ENCODE measurements around the gene CRISPLD2. TPM values are rescaled to one million over a fixed set of nuclear protein-coding genes. Genes with fewer than 3 reads are reported as not detected.

Gene CRISPLD2
- total RNA-seq, 1 donor from 2014 or later: 5.8 TPM

DNA sequence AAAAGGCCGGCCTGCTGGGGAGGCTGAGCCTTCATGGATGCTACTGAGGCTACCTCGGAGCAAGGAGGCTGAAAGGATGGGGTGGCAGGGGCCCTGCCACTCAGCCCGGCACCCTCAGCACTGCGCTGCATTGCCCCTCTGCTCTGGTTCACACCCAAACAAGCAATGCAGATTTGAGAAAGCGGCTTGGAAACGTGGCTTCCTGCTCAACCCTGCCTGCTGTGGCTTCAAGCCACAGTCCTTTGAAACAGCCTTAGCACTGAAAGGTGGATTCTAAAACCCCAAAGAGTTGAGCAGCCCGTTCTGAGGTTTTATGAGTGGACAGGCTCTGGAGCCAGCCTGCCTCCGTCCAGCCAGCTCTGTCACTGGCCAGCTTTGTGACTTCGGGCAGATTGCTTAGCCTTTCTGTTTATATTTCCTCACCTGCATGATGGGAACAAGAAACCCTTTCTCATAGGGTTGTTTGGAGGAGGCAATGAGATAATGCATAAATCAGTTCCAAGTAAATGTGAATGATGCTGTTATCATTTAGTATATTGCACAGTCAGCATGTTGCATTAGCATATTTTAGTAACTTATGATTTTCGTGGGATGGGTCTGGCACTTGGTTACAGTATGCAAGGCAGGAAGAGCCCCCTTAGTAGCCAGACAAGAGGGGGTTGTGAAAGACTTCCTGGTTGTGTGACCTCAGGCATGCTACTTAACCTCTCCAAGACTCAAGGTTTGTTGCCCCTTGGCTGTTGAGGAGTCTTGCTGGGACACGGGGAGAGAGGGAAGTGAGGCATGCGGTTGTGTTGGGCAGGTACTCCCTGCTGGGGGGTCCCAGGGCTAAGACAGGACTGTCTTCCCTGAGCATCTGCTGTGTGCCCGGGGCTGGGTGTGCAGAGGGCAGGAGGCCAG, 23.6 kb downstream of the CRISPLD2 start:
- no peak for DNase-seq (ENCODE audit: low read depth)
- no peak overlapping the region for H3K4me3 ChIP-seq (ENCODE audit: low read depth, low read length)
- TF ChIP-seq, protein P1, sequence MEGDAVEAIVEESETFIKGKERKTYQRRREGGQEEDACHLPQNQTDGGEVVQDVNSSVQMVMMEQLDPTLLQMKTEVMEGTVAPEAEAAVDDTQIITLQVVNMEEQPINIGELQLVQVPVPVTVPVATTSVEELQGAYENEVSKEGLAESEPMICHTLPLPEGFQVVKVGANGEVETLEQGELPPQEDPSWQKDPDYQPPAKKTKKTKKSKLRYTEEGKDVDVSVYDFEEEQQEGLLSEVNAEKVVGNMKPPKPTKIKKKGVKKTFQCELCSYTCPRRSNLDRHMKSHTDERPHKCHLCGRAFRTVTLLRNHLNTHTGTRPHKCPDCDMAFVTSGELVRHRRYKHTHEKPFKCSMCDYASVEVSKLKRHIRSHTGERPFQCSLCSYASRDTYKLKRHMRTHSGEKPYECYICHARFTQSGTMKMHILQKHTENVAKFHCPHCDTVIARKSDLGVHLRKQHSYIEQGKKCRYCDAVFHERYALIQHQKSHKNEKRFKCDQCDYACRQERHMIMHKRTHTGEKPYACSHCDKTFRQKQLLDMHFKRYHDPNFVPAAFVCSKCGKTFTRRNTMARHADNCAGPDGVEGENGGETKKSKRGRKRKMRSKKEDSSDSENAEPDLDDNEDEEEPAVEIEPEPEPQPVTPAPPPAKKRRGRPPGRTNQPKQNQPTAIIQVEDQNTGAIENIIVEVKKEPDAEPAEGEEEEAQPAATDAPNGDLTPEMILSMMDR (conservative IDR thresholded peaks at IDR 0.05; ENCODE audit: low read depth, low read length): no peak

GRCh38 chr16:84844049-84844350, 24.2 kb downstream of the CRISPLD2 start:
- H3K4me3 ChIP-seq (ENCODE audit: low read depth, low read length): no peak overlapping the region
- no peak for DNase-seq (ENCODE audit: low read depth)
- TF ChIP-seq, protein P1 (conservative IDR thresholded peaks at IDR 0.05; ENCODE audit: low read depth, low read length): no peak

DNA sequence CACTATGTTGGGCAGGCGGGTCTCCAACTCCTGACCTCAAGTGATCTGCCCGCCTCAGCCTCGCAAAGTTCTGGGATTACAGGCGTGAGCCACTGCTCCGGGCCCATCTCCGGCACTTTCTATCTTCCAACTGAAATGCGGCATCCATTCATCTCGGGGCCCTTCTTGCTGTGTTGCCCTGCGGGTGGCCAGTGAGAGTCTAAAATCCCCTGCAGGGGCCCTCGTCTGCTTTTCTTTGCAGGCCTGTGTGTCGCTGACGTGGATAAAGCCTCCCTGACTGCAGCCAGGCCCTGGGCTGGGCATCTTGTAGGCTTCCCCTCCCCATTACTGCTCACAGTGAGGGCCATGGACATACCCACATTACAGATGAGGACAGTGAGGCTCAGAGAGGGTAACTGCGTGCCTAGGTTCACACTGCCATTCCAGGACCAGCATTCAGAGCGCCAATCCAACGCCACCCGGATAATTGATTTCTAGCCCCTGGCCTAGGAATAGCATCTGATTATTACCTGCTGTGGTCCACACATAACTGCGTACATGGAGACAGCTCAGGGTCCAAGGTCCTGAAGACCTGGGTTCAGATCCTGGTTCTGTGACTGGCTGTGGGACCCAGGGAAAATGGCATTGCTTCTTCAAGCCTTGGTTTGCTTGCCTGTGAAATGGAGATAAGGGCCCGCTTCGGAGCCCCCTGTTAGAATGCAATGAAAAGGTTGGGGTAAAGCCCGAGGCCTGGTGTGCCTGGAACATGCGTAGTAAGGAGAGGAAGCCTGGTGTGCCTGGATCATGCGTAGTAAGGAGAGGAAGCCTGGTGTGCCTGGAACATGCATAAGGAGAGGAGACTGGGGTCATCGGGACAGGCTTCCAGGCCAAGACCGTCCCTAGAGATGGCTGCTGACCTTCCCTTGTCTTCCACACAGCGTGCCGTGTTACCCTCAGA, 25.0 kb downstream of the CRISPLD2 start:
- TF ChIP-seq, protein P1 (conservative IDR thresholded peaks at IDR 0.05; ENCODE audit: low read depth, low read length): no peak
- no peak overlapping the region for H3K4me3 ChIP-seq (ENCODE audit: low read depth, low read length)
- DNase-seq (ENCODE audit: low read depth): no peak

- H3K4me3 ChIP-seq (ENCODE audit: low read depth, low read length): no peak overlapping the region
- DNase-seq (ENCODE audit: low read depth): no peak
- TF ChIP-seq, protein P1 (conservative IDR thresholded peaks at IDR 0.05; ENCODE audit: low read depth, low read length): no peak
Observed at GRCh38 chr16:84845496-84846002, 25.8 kb downstream of the CRISPLD2 start.

GRCh38 chr16:84847564-84848355, 28.0 kb downstream of the CRISPLD2 start:
- DNase-seq (ENCODE audit: low read depth): no peak
- H3K4me3 ChIP-seq (ENCODE audit: low read depth, low read length): no peak overlapping the region
- TF ChIP-seq, protein P1 (conservative IDR thresholded peaks at IDR 0.05; ENCODE audit: low read depth, low read length): no peak

DNA sequence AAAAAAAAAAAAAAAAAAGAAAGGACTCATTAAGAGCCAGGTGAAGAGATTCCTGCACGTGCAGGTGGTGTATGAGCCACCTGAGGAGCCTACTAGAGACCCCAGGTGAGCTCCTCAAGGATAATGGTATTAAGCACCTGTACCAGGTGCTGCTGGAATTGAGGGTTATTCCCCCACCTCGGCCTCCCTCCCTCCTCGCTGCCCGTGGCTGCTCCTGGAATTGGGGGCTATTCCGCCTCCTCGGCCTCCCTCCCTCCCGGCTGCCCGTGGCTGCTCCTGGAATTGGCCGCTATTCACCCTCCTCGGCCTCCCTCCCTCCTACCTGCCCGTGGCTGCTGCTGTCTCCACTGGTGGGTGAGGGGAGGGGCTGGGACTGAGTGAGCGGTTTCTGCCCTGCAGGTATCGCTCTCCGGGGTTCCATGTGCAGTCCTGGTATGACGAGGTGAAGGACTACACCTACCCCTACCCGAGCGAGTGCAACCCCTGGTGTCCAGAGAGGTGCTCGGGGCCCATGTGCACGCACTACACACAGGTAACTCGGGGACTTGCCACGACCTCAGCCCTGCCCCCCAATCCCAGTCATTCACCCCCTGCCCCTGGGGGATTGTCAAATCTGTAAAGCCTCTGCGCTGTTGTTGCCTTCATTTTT, 29.3 kb downstream of the CRISPLD2 start:
- no peak for DNase-seq (ENCODE audit: low read depth)
- TF ChIP-seq, protein P1 (conservative IDR thresholded peaks at IDR 0.05; ENCODE audit: low read depth, low read length): no peak
- no peak overlapping the region for H3K4me3 ChIP-seq (ENCODE audit: low read depth, low read length)

Measured in epithelial cell of proximal tubule (primary cell).